NCI-H187 treated with DMSO at 0.1 percent for 48 hours (cell line): ENCODE measurements around the gene CASK.

Source experiments
- DNase-seq: peaks from one replicate; lab custom pipeline; 2025; lab: John Stamatoyannopoulos, UW

The CASK gene

DNA sequence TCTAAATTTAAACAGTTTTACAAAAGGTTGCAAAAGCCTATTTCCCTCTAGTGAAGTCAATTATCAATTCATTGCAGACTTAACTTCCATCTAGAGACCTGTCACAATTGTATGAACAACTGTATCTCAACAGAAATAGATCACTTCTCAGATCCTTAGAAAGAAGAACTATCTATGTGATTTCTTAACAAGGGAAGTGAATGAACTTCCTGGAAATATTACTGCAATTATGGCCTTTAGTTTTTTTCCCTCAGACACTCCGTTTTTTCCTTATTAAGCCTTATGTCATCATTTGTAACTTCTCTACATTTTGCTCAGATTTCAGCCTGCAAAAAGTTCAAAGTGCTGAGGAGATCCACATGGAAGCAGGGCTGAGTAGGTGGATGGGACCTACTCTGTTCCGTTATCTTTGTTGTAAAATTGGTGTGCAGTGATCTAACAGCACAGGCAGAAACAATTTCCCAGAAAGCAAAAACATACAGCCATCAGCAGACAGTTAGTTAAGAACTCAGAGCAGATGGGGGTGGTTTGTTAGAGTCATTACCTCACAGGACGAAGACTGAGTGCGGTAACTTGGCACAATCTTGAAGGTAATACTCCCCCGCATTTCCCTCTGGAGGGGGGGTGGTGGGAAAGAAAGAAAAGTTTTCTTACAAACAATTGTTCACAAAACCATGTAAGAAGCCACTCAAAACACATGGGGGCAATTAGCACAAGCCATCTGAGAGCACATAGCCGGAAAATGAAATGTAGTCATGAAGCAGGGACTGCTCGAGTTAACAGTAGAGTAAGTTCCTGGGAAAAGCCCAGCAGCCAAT lies 363.9 kb downstream of the CASK start:
- DNase-seq = no peak

GRCh38 chrX:41558531-41558930 lies 364.8 kb downstream of the CASK start:
- DNase-seq = no peak

DNA sequence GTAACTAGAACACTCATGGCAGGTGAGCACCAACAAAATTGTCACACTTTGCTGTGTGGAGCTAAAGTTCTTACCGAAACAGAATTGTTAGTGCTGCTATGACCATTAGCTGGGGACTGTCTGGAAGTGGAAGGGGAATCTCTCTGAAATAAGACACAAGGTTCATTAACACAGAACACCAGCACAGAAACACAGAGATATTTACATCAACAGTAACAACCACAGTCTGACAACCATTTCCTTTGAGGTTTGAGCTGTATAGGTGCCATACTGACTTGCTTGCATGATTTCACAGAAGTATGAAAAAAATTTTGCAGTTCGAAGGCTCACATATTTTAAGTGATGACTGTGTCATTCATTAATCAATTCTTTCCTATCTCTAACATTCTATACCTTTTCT lies 366.4 kb downstream of the CASK start:
- no peak for DNase-seq

- no peak for DNase-seq
Observed at GRCh38 chrX:41553688-41554087, 369.7 kb downstream of the CASK start.

- no peak for DNase-seq
Observed at GRCh38 chrX:41548411-41548810, 374.9 kb downstream of the CASK start.

- DNase-seq = no peak
Observed at GRCh38 chrX:41543668-41544067, 379.7 kb downstream of the CASK start.

- DNase-seq = no peak
Observed at GRCh38 chrX:41543025-41543424, 380.3 kb downstream of the CASK start.

DNA sequence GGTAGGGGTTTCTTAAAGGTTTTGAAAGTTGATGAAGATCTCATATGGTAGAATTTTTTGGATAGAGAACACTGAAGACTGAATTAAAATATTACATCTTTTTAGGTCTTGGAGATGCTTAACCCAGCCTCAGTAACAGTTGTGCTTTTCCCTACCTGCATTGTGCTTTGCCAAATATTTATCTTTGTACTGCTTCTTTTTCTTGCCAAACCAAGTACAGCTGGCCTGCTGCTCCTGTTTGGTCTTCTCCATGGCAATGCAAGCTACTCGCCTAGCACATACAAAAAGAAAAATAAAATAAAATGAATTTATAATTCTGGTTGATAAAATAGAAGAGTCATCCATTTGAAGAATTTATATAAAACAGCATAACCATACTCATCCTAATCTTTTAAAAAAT lies 380.8 kb downstream of the CASK start:
- no peak for DNase-seq

DNA sequence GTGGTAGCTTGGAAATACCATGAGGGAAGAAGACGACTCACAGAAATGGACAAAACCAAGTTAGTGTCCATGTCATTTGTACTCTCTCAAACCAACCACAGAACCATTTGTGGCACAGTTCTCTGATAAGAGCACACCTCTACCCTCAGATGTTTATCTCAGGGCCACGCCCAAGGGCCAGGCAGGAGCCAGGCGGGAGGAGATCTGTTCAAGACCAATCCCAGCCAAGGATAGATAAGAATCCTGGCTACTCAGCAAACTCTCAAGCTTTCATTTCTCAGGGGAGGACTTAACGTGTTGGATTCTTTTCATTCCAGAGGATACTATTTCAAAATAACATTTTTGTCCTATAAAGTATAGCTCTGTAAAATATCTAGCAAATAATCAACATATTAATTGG lies 381.2 kb downstream of the CASK start:
- DNase-seq = no peak

DNA sequence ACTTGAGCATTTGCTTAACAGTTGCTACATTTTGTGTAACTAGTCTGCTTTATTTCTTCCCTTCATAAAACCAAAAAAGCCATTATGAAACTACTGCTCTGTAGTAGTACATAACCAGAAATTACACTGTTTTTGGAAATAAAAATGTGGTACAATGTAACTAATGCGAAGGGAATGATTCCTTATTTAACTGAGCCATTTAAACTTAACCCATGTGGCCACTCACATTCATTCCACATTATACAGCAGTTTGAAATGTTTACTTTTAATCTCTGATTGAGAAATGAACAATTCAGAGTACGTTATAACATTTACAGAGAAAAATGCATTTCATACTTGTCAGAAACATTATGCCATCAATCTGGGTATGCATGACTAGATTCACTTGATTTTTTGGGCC lies 382.0 kb downstream of the CASK start:
- DNase-seq = no peak

DNA sequence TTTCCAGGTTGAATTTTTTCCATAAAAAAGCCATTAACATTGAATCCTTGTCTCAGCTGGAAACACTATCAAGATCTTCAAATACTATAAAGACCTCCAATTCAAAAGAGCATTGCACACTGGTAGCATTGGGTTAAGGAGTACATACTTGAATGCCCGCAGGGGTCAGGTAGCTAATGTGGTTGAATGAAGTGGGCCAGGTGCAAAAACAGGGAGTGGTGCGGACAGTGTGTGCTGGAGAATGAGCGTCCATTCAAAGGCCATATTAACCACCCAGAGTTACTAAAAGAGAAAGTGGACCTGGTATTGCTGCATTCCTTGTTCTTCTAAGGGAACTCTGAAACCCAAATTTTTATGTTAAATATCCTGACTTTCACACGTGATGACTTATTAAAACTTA lies 384.6 kb downstream of the CASK start:
- DNase-seq = no peak

DNA sequence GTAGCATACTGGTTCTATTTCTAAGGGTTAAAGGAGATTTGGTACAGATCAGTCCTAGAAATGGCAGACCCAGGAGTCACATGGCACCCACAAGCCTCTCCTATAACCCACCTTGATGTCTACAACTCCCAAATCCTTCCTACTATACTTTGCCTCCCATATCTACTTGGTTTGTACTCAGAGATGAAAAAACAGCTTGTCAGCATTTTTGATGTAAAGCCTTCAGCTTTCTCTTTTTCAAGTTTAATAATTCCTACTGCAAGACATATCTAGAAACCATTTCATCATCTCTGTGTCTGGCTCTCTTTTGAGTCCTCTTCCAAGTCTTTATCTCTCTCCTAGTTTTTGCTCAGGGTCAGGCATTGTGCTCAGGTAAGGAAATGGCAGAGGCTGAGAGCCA lies 393.3 kb downstream of the CASK start:
- no peak for DNase-seq

GRCh38 chrX:41529221-41529620 lies 394.1 kb downstream of the CASK start:
- DNase-seq = no peak

GRCh38 chrX:41528784-41529183 lies 394.6 kb downstream of the CASK start:
- DNase-seq = no peak

DNA sequence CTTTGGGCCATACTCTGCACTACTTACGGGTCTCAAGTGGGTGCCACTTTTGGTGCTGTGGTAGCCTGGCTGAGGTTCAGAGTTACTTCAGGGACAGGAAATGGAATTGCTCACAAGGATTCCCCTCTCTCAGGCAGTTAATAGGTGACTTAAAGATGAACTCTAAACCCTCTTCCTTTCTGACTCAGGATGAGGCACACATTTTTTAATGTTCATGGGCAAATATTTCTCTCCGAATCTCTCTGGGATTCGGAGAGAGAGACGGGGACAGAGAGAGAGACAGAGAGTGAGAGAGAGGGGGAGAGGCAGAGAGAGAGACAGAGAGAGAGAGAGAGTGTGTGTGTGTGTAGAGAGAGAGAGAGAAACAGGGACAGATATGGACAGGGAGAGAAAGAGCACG lies 396.4 kb downstream of the CASK start:
- no peak for DNase-seq

DNA sequence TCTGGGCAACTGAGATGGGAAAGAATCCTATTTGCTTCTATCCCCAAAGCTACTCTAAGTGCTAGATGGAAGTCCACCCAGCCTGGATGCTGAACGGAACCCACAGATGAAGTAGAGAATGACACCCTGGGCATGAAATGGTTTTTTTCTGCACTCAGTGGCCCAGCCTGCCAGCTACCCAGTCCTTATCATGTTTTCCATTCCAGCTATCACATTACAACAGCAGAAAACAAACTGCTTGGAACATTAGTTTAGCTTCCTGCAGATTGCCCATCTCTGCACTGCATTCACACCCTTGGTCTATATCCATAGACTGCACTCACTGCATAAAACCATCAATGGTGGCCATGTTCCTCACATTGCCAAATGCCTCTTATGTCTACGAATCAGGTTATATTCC lies 397.1 kb downstream of the CASK start:
- no peak for DNase-seq

DNA sequence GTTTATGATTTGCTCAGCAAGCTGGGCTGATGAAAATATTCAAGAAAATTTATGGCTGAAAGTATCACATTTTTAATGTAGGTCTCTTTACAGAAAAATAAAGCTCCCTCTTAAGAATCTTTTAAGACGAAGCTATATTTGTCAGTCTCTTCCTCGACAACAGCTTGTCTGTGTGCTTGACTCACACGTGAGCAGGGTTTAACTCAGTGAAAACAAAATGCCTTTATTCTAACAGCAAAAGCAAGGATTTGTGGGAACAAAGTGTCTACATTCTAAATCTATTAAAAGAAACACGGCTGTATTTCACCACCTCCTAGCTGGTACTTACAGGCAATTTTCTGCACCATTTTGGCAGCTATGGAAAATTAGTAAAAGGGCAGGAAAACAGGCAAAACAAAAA lies 400.7 kb downstream of the CASK start:
- no peak for DNase-seq

DNA sequence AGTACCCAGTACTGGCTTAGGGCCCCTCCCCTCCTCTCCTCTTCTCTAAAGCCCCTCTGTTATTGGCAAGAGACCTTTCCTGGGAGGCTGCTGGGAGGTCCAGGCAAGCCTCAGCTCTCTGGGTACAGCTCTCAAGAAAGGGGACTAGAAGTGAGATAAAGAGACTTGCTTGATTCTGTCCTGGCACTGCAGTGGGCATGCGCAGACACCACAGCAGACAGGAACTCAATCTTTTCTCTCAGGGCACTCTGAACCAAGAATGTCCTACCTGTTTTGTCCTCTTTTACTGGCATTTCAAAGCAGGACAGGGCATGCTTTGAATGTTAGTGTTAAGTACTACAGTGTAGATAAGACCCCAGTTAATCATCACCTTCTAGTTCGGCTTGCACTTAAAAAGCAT lies 401.3 kb downstream of the CASK start:
- no peak for DNase-seq

GRCh38 chrX:41519468-41519867 lies 403.9 kb downstream of the CASK start:
- no peak for DNase-seq

DNA sequence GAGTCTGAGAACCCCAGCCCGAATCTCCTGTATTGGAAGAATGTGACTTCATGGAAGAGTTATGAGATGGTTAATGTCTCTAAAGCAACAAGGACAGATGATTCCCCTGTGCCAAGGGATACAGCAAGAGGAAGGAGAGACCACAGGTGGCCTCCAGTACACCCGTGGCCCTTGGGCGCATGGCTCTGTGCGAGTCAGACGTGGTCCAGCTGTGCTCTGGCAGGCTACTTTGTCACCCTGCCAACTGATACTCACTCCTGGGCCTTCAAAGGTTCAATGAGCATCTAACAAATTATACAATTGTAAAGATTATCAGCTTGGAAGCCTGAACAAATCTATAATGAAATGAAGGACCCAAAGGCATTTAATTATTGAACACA lies 404.5 kb downstream of the CASK start:
- DNase-seq = no peak

DNA sequence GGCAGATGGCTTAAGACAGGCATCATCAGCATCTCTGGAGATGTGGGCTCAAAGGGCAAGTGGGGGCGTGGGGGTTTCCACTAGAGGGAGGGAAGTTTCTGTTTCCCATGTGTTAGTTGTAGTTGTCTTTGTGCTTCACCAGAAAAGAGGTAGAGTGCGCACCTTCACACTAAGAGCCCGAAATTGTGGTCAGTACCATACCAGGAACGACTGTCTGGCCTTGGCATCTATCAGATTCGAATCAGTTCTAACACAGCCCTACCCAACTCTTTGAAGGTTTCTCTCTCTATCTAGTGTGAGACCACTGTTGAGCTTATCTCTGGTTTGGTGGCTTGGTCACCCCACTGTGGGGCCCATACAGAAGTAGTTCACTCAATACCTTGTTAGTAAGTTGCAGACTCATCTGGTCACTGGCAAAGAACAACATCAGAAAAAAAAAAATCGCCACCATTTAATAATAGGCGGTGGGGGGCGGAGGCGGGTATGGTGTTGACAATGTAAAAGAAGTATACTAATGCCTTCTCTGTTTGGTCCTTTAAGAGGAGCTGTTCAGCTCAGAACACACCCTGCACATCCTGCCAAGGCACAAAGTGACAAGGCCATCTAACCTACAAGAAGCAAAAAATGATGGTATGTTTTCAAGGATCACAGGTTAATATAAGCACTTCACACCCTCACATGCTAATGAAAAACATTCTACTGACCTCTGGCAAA lies 405.1 kb downstream of the CASK start:
- DNase-seq = no peak

DNA sequence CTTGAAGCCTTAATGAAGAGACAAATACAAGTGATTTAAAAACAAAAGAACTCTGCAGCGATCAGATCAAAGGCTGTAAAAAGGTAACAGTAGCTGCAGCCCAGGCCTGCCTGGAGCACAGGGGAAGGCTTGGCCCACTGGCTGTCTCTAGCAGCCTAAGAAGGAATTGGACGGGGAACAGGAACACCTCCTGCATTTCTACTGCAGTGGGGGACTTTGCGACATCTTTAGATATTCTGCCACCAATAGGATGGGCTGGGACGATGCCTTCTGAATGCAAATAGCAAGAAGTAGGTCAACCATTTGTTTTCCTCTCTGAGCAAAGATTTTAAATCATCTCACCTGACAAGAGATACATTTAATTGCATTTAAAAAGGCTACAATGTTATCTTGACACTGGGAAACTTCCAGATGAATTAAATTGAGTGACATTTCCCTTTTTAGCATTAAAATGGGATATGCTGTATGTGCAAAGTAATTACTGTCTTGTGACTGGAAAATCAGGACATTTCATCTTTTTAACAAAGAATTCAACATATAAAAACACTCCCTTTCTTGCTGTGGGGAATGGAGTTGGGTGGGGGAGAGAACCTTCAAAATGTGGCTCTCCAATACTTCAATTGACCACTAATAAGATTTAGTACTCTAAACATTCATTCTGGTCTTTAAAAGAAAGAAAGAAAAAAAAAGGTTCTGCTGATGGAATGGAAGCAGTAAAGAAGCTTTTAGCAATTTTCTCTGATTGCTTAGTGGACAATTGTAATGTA lies 406.2 kb downstream of the CASK start:
- DNase-seq = no peak

DNA sequence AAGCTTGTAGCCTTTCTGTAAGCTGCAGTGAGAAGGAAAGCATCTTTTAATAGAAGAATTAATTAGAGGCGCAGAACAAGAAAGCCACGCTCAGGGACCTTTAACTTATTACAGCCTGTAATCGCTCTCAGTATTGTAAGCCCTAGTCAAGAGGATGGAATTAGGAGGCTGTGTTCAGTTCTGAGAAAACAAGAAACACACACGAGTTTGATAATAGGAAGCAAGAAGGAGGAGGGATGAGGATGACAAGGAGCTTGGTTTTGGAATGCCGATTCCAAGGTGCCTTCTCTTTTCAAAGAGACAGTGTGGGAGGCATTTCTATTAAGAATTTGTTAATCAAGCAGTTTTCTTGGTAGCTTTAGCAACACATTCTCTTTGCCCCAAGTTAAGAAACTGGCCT lies 406.9 kb downstream of the CASK start:
- DNase-seq = no peak
